IPS-NIHi7 (cell line): Measurements from ENCODE around the gene TFDP1.
"Not testable (repeated sequence)": the region's sequence is repeated elsewhere in the genome, so short reads cannot be mapped to it uniquely, and the experiment has no call there.

Source experiments
- DNase-seq: peaks from one replicate; pipeline ENCODE4 v3.0.0; 2012; ENCODE audit warnings: mixed read lengths; ENCODE audit errors: extremely low spot score

TFDP1 gene

DNA sequence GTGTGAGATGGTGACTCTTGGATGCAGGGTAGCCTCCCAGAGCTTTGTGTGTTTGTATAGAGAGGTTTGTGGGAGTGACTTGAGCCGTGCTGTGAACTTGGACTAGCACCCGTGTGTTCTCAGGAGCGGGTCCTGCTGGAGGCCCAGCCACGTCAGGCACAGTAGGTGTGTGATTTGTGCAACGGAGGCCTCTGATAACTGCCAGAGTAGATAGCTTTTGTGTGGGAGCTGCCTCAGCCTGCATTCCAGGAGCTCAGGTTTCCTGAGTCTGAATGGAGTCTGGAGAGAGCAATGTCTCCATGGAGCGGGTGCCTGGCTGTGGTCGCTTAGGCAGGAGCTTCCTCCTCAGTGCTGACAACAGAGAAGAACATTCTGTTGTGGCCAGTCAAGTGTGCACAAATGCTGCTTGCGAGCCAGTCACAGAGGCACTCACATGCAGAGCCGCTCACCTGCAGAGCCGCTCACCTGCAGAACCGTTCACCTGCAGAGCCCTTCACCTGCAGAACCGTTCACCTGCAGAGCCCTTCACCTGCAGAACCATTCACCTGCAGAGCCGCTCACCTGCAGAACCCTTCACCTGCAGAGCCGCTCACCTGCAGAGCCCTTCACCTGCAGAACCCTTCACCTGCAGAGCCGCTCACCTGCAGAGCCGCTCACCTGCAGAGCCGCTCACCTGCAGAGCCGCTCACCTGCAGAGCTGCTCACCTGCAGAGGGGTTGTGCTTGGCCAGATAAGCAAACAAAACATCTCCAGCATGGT lies 32.6 kb downstream of the TFDP1 start:
- DNase-seq, result peak; percentile 67

DNA sequence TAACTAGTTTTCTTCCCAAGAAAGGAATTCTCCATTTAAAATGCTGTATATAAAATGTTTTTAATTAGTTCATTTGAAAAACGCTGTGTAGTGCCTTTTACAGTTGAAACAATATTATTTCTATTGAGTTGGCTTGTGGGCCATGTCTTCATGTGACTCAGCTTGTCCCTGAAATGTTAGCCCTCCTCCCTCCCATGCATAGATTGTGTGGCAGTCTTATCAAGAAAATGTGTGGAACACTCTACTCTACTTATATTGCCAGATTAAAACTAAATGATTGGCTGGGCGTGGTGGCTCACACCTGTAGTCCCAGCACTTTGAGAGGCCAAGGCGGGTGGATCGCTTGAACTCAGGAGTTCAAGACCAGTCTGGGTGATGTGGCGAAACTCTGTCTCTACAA lies 33.4 kb downstream of the TFDP1 start:
- DNase-seq, result no peak

- DNase-seq, result no peak
Measured at GRCh38 chr13:113618455-113618854, 33.9 kb downstream of the TFDP1 start.

- no peak for DNase-seq
Measured at GRCh38 chr13:113620036-113620796, 35.7 kb downstream of the TFDP1 start.

- no peak for DNase-seq
Measured at GRCh38 chr13:113621046-113621445, 36.5 kb downstream of the TFDP1 start.

DNA sequence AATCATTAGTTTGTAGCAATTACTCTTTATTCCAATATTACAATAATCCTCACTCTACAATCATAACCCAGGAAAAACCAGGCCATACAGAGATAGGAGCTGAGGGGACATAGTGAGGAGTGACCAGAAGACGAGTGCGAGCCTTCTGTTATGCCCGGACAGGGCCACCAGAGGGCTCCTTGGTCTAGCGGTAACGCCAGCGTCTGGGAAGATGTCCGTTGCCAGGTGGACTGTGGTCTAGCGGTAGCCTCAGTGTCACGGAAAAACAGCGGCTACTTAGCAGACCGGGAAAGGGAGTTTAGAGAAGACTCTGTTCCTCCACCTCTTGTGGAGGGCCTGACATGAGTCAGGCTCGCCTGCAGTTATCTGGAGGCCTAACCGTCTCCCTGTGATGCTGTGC lies 36.9 kb downstream of the TFDP1 start:
- DNase-seq, result not testable (repeated sequence)

DNA sequence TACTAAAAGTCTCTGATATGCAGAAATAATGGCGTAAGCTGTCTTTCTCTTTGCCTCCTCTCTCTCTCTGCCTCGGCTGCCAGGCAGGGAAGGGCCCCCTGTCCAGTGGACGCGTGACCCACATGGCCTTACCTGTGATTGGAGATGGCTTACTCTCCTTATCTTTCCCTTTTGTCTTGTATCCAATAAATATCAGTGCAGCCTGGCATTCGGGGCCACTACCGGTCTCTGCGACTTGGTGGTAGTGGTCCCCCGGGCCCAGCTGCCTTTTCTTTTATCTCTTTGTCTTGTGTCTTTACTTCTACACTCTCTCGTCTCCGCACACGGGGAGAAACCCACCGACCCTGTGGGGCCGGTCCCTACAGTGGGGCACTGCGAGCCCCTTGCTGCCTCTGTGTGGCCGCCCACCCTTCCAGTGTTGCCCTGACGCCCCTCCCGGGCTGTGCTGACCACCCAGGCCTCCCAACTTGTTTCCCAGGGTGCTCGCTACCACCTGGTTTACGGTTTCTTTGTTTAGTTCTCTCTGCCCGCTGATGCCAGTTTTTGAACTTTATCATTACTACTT lies 37.5 kb downstream of the TFDP1 start:
- not testable (repeated sequence) for DNase-seq

DNA sequence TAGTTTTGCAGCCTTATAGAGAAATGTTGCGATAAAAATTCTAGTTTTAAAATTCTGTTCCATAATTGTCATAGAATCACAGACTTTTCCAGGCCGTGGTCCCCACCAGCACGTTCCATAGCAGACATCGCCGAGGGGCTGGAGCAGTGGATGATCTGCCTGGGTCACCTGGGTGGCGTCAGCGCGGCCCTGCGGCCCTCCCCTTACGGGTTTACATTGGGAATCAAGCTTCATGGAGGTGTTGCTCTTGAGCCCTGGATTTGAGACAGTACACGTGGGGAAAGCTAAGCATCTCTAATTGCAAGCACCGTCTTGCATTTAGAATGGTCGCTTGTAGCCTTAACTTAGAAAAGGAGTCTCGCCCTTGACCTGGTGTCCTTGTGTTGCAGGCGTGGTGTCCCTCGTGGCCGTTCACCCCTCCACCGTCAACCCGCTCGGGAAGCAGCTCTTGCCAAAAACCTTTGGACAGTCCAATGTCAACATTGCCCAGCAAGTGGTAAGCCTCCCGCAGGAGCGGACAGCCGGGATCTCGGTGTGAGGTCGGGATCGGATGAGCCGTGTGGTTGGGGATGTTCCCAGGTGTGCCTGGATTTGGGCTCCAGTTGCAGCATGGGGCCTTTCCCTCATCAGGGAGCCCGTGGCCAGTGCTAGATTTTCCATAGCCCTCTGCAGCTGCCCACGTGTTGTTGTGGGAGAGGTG lies 38.4 kb downstream of the TFDP1 start:
- no peak for DNase-seq

DNA sequence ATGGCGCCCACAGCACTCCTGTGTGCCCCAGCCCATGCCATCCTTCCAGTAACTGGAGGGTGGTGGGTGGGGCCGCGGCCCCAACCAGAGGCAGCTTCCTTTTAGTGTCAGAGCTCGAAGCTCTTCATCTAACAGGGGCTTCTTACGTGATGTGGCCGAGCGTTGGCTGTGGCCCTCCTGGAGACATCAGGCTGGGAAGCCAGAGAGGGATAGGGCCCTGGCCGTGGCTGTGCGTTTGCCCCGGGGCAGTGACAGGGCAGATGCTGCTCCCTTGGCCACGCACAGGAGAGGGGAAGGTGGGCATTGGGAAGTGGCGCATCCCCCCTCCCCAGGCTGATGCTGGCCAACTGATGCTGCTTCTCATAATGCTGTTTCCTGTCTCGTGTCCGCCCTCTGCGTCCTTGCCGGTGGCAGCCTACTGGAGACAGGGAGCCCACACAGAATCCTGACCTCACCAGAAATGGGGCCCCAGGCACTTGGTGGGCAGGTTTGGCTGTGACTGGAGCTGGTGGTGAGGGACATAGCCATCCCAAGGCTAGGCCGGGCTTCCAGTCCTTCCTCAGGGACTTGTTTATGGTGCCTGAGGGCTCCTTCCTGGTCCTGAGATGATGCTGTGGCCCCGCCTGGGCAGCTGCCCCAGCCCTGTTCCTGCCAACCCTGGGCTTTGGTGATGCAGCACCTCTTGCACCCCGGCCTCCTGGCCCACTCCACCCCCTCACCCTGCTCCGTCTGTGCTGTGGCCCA lies 39.1 kb downstream of the TFDP1 start:
- DNase-seq, result no peak

DNA sequence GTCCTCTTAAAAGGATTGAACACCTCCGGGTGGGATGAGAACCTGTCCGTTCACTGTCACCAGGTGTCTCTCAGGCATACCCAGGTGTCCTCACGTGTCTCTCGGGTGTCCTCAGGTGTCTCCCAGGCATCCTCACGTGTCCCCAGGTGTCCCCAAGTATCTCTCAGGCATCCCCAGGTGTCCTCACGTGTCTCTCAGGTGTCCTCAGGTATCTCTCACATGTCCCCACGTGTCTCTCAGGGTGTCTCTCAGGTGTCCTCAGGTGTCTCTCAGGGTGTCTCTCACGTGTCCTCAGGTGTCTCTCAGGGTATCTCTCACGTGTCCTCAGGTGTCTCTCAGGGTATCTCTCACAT lies 39.7 kb downstream of the TFDP1 start:
- no peak for DNase-seq

GRCh38 chr13:113624640-113625304 lies 40.2 kb downstream of the TFDP1 start:
- DNase-seq, result not testable (repeated sequence)

- DNase-seq, result no peak
Measured at GRCh38 chr13:113625965-113626721, 41.6 kb downstream of the TFDP1 start.

- no peak for DNase-seq
Measured at GRCh38 chr13:113627136-113627535, 42.6 kb downstream of the TFDP1 start.

GRCh38 chr13:113628291-113629270 lies 44.0 kb downstream of the TFDP1 start:
- no peak for DNase-seq

DNA sequence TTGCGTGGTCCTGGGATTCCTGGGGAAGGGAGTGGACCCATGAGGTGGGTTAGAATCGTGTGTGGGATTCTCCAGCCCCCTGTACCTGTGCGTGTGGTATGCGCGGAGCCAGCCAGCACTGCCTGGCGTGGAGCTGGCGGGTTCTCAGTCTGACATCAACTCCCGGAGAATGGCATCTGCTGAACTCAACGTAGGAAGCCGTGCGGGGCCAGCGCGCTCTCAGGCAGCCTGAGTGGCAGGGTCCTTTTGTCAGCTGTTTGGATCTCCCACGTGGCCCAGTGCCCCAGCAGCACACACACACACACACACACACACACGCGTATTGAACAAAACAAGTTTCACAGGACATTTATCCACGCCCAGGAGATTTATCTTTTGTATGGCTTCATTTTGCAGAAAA lies 45.3 kb downstream of the TFDP1 start:
- DNase-seq, result no peak

DNA sequence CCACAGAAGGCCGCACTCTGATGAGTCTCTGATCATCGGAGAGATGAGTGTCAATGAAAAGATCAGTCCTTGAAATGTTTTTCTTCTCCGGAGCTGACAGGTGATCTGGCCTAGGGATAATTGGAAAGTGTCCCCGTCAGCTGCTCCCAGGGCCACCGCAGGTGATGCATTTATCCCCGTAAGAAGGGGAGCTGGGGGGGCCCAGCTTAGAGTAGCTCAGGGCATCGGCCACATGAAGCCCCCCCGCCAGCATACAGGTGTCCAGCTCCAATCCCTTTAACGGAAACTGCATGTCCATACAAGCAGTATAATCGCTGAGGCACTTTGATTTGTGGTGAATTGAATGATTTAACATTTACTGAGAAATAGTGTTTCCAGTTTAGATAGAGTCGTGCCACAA lies 45.7 kb downstream of the TFDP1 start:
- DNase-seq, result no peak

DNA sequence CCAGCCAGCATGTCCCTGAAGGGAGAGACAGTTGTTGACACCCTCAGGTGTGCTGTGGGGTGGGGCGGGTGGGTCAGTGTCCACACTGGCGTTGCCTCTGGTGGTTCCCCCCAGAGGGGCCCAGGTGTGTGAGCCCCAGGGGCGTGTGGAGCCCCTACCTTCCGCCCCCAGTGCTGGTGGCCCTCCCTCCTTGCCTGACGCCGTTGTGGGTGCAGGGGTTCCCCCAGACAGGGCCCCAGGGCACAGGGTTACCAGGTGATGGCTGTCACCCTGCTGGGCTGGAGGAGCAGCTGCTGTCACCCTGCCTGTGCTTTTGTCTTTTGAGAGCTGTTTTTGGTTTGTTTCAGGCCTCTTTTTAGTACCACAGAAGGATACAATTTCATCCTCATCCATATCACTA lies 46.3 kb downstream of the TFDP1 start:
- no peak for DNase-seq

DNA sequence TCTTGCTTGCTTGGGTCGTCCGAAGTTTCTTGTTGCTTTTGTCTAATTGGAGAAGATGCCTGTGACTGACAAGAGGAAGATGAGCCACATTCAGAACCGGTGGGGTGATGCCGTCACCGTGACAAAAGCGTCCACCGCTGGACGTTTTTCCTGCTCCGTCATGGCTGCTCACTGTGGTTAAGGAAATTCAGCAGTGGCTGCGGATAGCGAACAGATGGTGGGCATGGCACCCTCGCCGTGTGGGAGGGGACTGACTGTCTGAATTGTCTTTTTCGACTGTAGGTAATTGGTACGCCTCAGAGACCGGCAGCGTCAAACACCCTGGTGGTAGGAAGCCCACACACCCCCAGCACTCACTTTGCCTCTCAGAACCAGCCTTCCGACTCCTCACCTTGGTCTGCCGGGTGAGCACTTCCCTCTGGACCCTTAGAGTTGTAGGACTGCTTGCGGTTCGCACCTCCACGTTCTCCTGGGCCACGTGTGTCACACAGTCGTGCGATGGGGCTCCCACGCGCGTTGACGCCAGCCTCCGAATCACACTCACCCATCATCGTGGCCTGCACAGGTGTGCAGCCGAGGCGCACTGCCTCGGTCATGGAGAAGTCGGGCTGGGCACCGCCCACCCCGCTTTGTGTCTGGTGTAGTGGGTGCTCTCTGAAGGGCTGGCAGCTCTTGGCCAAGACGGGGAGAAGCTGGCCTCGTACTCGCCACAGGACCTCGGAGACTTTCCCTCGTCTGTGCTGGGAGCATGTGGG lies 47.0 kb downstream of the TFDP1 start:
- DNase-seq, result no peak
